ENCODE measurements around the gene HSPA14.
"Not testable (repeated sequence)": the region's sequence is repeated elsewhere in the genome, so short reads cannot be mapped to it uniquely, and the experiment has no call there.

HSPA14 gene, protein sequence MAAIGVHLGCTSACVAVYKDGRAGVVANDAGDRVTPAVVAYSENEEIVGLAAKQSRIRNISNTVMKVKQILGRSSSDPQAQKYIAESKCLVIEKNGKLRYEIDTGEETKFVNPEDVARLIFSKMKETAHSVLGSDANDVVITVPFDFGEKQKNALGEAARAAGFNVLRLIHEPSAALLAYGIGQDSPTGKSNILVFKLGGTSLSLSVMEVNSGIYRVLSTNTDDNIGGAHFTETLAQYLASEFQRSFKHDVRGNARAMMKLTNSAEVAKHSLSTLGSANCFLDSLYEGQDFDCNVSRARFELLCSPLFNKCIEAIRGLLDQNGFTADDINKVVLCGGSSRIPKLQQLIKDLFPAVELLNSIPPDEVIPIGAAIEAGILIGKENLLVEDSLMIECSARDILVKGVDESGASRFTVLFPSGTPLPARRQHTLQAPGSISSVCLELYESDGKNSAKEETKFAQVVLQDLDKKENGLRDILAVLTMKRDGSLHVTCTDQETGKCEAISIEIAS

DNA sequence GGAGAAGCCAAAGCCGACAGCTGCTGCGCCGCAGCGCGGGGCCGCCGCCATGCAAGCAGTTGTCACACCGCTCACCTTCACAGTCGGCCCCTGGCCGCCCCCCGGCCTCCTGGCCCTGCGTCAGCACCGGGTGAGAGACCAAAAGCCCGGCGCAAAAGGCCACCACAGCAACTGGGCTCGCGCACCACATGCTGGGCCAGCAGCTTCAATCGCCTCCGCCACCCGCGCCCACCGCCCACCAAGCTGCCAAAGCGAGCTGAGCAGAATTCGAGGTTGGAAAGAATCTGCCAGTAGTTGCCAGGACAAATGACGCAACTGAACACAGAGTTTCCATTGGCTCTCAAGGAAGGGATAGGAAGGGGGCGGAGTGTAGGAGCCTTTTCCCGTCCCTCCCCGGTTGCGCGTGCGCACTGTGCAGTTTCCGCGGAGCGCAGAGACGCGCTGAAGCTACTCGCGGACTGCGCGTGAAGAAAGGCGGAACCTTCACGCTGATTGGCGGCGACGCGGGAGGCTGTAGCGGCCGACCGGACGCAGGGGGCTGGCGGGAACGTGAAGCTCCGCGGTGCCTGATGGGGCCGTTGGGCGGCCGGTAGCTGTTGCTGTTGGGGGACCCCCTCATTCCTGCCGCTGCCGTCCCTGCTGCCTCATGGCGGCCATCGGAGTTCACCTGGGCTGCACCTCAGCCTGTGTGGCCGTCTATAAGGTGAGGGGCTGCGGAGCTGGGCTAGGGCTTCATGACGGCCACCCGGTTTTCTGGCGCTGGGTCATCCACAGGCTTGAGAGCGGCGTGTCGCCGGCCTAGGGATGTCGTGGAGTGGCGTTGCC lies at the start of gene HSPA14, which contains the start of the genes CDNF and MSANTD7:
TSS of gene HSPA14 (plus strand) at position 550 of the 825 bp plus-strand sequence. CDS start at position 647, 97 bp downstream.
TSS of gene CDNF (minus strand) at position 281 of the 825 bp plus-strand sequence. CDS start at position 190, 91 bp downstream.
TSS of gene MSANTD7 (plus strand) at position 550 of the 825 bp plus-strand sequence. CDS start 3,979 bp downstream, outside the sequence.
- peak; percentile 92 to 99 (median 97) for DNase-seq (ENCODE audit: low read depth in 2 of 3, low spot score in 2 of 3)

DNA sequence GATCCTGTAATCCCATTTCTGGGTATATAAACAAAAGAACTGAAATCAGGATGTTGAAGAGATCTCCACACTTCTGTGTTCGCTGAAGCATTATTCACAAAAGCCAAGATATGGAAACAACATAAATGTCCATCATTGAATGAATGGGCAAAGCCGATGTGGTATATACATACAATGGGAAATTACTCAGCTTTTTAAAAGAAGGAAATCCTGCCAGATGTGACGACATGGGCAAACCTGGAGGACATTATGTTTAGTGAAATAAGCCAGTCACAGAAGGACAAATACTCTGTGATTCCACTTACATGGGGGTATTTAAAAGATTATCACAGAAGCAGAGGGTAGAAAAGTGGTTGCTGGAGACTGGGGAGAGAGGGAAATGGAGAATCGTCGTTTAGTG lies 39.5 kb upstream of the HSPA14 start:
- DNase-seq (ENCODE audit: low read depth in 2 of 3, low spot score in 2 of 3) = no peak

GRCh38 chr10:14800397-14800796 lies 37.7 kb upstream of the HSPA14 start:
- DNase-seq (ENCODE audit: low read depth in 2 of 3, low spot score in 2 of 3) = no peak

- DNase-seq (ENCODE audit: low read depth in 2 of 3, low spot score in 2 of 3) = no peak
Measured at GRCh38 chr10:14801723-14802122, 36.4 kb upstream of the HSPA14 start.

DNA sequence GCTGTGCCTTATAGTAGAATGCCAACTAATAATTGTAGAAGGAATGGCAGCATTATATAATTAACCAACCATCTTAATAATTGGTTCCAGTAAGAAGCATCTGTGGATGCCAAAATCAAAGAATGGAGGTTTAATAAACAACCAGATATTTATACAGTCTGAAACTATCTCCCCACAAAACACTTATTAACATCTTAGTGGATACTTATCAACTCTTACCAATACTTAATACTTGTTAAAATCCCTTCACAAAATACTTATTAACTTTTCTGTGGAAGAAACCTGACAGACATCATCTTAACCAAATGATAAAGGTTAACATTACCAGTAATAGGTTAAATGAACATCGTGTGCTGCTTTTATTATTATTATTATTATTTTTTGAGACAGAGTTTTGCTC lies 34.3 kb upstream of the HSPA14 start:
- no peak for DNase-seq (ENCODE audit: low read depth in 2 of 3, low spot score in 2 of 3)

DNA sequence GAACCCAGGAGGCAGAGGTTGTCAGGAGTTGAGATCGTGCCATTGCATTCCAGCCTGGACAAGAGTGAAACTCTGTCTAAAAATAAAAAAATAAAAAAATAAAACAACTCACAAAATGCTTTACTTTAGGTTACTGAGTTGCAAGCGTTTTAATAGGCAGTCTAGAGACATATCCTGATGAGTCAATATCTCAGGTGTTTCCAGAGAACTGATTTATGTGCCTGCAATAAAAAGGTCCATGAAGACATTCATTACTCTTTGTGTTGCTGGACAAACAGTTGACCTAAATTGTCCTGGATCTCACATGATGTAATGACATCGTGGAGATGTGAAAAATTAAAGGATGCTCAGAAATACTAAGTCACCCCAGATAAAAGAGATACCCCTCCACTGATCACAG lies 31.8 kb upstream of the HSPA14 start:
- no peak for DNase-seq (ENCODE audit: low read depth in 2 of 3, low spot score in 2 of 3)

DNA sequence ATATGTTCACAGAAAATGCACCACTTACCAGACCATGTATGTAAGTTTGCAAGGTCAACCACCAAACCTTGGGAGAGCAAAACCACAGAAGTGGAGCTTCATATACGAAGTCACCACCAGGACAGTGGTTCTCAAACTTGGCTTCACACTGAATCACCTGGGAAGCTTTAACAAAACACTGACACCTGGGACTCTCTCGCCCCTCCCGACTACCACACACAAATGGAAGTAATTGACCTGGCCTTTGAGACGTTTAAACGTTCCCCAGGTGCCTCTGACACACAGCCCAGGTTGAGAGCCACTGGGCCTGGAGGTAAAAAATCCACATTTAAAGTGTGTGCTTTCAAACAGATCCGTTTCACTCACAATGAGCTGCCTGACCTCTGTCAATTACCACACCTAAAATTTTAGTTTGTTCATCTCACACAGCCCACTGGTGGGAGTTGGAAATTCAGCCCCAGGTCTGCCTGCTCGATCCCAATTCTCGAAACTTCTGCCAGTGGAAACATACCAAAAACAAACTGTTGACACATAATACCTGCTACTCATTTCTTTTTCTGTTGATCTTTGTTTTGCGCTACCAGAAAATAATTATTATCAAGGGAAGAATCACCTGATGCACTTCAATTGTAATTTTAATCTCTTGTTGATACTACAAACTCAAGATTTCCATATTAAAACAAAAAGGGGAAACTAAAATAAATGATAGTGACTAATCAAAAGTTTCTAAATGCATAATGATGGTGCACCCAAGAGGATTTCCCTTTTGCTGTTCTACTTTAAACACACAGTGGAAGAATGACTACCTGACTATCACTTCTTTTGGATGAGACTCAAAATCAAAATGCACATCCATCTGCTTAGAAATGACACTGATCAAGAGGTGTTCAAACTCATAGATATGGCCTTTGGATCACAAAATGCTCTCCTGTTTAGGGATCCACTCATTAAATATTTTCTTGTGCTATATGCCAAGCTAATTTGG lies 26.8 kb upstream of the HSPA14 start:
- no peak for DNase-seq (ENCODE audit: low read depth in 2 of 3, low spot score in 2 of 3)

DNA sequence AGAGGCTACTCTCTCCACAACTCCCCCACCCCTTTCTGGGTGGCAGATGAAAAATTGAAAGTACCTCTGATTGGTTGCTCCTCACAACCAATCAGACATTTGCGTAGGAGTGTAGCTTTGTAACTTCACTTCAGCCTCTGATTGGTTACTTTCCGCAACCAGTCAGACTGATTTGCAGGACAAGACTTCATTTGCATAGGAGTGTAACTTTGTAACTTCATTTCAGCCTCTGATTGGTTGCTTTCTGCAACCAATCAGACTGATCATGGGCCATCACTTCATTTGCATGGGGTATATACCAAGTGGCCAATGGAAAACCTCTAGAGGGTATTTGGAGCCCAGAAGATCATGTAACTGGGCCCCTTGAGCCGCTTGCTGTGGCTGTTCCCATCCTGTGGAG lies 25.8 kb upstream of the HSPA14 start:
- no peak for DNase-seq (ENCODE audit: low read depth in 2 of 3, low spot score in 2 of 3)

GRCh38 chr10:14815681-14816080 lies 22.4 kb upstream of the HSPA14 start:
- DNase-seq (ENCODE audit: low read depth in 2 of 3, low spot score in 2 of 3) = no peak

DNA sequence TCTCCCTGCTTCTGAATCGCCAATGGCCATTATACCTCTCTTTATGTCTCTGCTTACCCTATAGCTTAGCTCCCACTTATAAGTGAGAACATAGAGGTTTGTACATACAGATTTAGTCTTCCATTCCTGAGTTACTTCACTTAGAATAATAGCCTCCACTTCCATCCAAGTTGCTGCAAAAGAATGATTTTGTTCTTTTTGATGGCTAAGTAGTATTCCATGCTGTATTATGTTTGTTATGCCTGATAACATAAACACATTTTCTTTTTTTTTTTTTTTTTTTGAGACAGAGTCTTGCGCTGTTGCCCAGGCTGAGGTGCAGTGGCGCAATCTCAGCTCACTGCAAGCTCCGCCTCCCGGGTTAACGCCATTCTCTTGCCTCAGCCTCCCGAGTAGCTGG lies 21.4 kb upstream of the HSPA14 start:
- not testable (repeated sequence) for DNase-seq (ENCODE audit: low read depth in 2 of 3, low spot score in 2 of 3)

- DNase-seq (ENCODE audit: low read depth in 2 of 3, low spot score in 2 of 3) = no peak
Measured at GRCh38 chr10:14820010-14820774, 17.9 kb upstream of the HSPA14 start.

DNA sequence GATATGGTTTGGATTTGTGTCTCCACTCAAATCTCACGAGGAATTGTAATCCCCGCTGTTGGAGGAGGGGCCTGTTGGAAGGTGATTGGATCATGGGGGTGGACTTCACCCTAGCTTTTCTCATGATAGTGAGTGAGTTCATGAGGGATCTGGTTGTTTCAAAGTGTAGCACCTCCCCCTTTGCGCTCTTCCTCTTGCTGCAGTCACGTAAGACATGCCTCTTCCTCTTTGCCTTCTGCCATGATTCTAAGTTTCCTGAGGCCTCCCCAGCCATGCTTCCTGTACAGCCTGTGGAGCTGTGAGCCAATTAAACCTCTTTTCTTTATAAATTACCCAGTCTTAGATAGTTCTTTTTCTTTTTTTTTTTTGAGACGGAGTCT lies 17.3 kb upstream of the HSPA14 start:
- no peak for DNase-seq (ENCODE audit: low read depth in 2 of 3, low spot score in 2 of 3)

- no peak for DNase-seq (ENCODE audit: low read depth in 2 of 3, low spot score in 2 of 3)
Measured at GRCh38 chr10:14821635-14822375, 16.3 kb upstream of the HSPA14 start.

- DNase-seq (ENCODE audit: low read depth in 2 of 3, low spot score in 2 of 3) = no peak
Measured at GRCh38 chr10:14822879-14823755, 15.0 kb upstream of the HSPA14 start.

DNA sequence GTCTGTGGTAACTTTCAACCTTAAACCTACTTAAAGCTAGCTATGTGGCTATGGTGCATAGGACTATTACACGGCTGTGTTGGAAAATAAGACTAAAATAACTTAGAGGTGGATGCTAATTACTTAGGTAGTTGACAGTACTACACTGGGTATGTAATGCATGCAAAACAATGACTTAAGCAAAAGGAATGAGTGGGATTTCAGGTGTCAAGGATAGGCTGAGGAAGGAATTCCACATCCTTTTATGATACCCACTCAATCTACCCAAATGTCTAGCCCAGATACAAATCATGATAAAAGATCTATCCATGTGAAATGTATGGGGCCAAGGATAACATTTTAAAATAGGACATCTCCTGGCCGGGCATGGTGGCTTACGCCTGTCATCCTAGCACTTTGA lies 14.1 kb upstream of the HSPA14 start:
- DNase-seq (ENCODE audit: low read depth in 2 of 3, low spot score in 2 of 3) = no peak

DNA sequence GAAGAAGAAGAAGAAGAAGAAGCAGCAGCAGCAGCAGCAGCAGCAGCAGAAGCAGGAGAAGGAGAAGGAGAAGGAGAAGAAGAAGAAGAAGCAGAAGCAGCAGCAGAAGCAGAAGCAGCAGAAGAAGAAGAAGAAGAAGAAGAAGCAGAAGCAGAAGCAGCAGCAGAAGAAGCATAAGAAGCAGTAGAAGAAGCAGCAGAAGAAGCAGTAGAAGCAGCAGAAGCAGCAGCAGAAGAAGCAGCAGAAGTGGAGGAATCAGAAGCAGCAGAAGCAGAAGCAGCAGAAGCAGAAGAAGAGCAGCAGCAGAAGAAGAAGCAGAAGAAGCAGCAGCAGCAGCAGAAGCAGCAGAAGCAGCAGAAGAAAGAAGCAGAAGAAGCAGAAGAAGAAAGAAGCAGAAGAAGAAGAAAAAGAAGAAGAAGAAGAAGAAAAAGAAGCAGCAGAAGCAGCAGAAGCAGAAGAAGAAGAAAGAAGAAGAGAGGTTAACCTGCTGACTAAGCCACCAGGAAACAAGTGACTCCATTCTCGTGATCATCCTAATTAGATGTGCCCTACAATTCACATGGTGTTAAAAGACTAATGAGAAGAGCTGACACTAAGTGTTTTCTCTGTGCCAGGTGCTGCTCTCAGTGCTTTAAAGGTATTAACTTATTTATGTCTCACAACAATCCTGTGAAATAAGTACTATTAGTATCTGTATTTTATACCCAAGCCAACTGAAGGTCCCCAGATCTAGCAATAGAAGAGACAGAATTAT lies 11.9 kb upstream of the HSPA14 start:
- no peak for DNase-seq (ENCODE audit: low read depth in 2 of 3, low spot score in 2 of 3)

DNA sequence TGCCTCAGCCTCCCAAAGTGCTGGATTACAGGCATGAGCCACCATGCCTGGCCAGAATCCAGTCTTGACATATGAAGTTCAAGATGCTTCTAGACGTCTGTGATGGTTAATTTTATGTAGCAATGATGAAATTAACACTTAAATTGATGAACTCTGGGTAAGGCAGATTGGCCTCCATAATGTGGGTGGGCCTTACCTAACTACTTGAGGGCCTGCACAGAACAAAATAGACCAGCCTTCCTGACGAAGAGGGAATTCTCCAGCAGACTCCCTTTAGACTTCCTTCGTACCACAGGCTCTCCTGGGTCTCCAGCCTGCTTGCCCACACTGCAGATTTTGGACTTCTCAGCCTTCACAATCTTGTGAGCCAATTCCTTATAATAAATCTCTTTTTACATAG lies 5.0 kb upstream of the HSPA14 start:
- no peak for DNase-seq (ENCODE audit: low read depth in 2 of 3, low spot score in 2 of 3)
